Mucosa of descending colon (tissue), 3 donors: ENCODE data around the gene RIMKLB. TPM values are rescaled to one million over a fixed set of nuclear protein-coding genes. Genes with fewer than 3 reads are reported as not detected.
"Not testable (repeated sequence)": the region's sequence is repeated elsewhere in the genome, so short reads cannot be mapped to it uniquely, and the experiment has no call there.

Source experiments
- ATAC-seq: fragments of 200-7000 bp; cut with Tn5 transposase; one replicate; pipeline ENCODE4 v1.9.1; 2020; ENCODE audit warnings: mild to moderate bottlenecking, moderate library complexity
- DNase-seq, 3 donors: peaks; one replicate each; pipeline ENCODE4 v3.0.0-alpha.2; 2020
- H3K36me3 ChIP-seq: fragments of 200-600 bp; one replicate; pipeline ENCODE4 v1.8.0; 2021; ENCODE audit warnings: low read depth, mild to moderate bottlenecking
- H3K4me1 ChIP-seq: fragments of 200-600 bp; one replicate; pipeline ENCODE4 v1.8.0; 2021; ENCODE audit warnings: low read depth, mild to moderate bottlenecking
- H3K4me3 ChIP-seq: fragments of 200-600 bp; one replicate; pipeline ENCODE4 v1.8.0; 2021; ENCODE audit warnings: mild to moderate bottlenecking
- H3K9me3 ChIP-seq: fragments of 200-600 bp; one replicate; pipeline ENCODE4 v1.8.0; 2021; ENCODE audit warnings: mild to moderate bottlenecking
- CTCF ChIP-seq: fragments of 200-600 bp; IDR thresholded peaks from one replicate; pipeline ENCODE4 v1.8.0; 2022; ENCODE audit warnings: antibody characterized with exemption, mild to moderate bottlenecking
- intact Hi-C, 2 donors: fragments of 100-400 bp; cut with DNase I in 1 of 2; cut with micrococcal nuclease in 1 of 2; formaldehyde crosslinking; loops; one replicate each; pipeline versions ENCODE4 v1.11.0 to v1.11.1; 2022; cut with DNase I, micrococcal nuclease
- total RNA-seq, 3 donors: library from RNA; stranded (reverse); fragmentation: NEBNext Ultra II Directional in 2 of 3; extraction: Animal tissue kit (Norgen Biotek cat#: 25700) in 2 of 3; gene quantifications; one replicate each; pipeline versions ENCODE4 v1.2.1 to v1.2.4, GENCODE V29; 2021 to 2023
- donor health status: DM: no; HTN: no; CAD: no; lungs with moderate emphysema.
- donor health status: DM: no; HTN: no; CAD: no.
- donor health status: DM: no; HTN: yes; CAD: no.

The RIMKLB gene
- total RNA-seq, 3 donors from 2014 or later = 3.7 to 30.9 (median 7.6) TPM

DNA sequence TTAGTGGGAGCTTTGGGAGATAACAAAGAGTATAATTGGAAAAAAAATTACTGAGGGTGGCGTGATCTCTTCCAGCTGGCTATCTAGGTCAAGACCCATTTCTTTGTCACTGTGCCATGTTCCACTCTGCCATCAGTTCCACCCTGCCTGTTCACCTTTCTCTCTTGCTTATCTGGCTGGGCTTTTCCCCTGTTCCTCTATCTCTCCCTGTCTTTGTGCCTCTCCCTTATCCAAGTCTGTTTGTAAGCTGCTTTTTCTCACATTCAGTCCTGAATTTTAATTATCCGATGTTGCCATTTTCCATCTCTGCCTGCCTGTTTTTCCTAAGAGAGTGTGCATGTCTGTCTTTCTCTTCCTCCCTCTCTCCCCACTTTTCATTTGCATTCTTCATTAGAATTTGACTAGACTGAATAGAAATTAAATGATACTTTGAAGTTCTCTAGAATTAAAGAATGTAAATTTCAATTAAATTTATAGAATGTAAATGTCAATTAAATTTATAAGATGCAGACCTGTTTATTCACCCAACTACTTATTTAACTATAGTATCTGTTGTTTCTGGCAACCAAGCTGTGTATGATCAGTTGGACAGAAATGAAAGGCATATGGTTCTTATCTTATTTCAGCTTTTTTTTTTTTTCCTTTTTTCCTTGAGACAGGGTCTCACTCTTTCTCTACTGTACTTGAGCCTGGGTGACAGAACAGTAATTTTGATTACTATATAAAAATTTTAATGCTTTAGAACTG lies 83.8 kb downstream of the RIMKLB start:
- Histone ChIP-seq H3K36me3 (no peaks in the 10 kb centered on the region), H3K4me1 (no peaks in the 10 kb centered on the region), H3K9me3 (no peaks in the 10 kb centered on the region), H3K4me3 (no peak overlapping the region)
- TF ChIP-seq CTCF = no peak
- ATAC-seq = no peak
- intact Hi-C loops = no loop called here
- no peak for DNase-seq

DNA sequence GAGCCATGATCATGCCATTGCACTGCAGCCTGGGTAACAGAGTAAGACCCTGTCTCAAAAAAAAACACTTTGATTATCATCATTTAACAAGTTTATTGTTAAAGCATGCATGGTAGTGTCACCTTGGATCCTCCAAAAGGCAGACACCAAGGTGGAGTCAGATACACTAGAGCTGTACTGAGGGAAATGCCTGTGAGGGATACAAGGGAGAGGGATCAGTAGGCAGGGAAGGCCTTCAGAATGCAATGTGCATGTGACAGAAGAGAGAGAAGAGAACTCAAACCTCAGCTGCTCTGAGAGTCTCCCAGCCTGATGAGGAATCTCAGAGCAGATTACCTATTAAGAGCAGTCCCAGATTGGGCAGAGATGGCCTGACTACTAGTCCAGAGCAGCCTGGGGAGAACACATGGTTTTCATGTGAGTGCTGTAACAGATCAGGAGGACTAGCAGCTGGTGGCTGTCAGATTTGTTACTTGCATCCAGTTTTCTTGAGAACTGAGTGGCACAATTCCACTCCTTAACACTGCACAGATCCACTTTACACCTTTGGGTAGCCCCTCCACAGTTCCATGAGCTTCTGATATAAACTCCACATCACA lies 86.6 kb downstream of the RIMKLB start:
- H3K36me3 ChIP-seq = no peaks in the 10 kb centered on the region
- no peaks in the 10 kb centered on the region for H3K4me1 ChIP-seq
- intact Hi-C loops = no loop called here
- ATAC-seq (no peak), DNase-seq (no peak)
- no peaks in the 10 kb centered on the region for H3K9me3 ChIP-seq
- no peak overlapping the region for H3K4me3 ChIP-seq
- TF ChIP-seq CTCF = no peak

- intact Hi-C loops = no loop called here
- no peak for DNase-seq
These were observed 87.7 kb downstream of the RIMKLB start for GRCh38 chr12:8785499-8785898.

DNA sequence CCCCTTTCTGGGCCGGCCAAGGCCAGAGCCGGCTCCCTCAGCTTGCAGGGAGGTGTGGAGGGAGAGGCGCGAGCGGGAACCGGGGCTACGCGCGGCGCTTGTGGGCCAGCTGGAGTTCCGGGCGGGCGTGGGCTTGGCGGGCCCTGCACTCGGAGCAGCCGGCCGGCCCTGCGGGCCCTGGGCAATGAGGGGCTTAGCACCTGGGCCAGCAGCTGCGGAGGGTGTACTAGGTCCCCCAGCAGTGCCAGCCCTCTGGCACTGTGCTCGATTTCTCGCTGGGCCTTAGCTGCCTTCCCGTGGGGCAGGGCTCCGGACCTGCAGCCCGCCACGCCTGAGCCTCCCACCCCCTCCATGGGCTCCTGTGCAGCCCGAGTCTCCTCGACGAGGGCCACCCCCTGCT lies 89.4 kb downstream of the RIMKLB start:
- H3K4me3 ChIP-seq, H3K36me3 ChIP-seq, H3K9me3 ChIP-seq, H3K4me1 ChIP-seq, ATAC-seq, intact Hi-C loops, DNase-seq: not testable (repeated sequence)

More at GRCh38 chr12:8785499-8785898, 87.7 kb downstream of the RIMKLB start:
- Histone ChIP-seq H3K36me3 (no peaks in the 10 kb centered on the region), H3K9me3 (no peaks in the 10 kb centered on the region), H3K4me1 (no peaks in the 10 kb centered on the region), H3K4me3 (no peak overlapping the region)
- no peak for TF ChIP-seq CTCF
- no peak for ATAC-seq

DNA sequence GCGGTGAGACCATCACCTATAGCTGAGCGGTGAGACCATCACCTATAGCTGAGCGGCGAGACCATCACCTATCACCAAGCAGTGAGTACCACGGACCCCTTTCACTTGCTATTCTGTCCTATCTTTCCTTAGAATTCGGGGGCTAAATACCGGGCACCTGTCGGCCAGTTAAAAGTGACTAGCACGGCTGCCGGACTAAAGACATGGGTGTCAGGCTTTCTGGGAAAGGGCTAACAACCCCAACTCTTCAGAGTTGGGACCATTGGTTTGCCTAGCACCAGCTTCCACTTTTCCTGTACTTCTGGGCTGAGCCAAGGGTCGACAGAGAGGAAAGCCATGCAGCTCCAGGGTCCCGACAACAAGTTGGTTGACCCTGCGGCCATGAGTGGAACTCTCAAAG lies 90.9 kb downstream of the RIMKLB start:
- intact Hi-C loops, ATAC-seq, H3K9me3 ChIP-seq, H3K4me1 ChIP-seq, H3K4me3 ChIP-seq, H3K36me3 ChIP-seq, DNase-seq: not testable (repeated sequence)

DNA sequence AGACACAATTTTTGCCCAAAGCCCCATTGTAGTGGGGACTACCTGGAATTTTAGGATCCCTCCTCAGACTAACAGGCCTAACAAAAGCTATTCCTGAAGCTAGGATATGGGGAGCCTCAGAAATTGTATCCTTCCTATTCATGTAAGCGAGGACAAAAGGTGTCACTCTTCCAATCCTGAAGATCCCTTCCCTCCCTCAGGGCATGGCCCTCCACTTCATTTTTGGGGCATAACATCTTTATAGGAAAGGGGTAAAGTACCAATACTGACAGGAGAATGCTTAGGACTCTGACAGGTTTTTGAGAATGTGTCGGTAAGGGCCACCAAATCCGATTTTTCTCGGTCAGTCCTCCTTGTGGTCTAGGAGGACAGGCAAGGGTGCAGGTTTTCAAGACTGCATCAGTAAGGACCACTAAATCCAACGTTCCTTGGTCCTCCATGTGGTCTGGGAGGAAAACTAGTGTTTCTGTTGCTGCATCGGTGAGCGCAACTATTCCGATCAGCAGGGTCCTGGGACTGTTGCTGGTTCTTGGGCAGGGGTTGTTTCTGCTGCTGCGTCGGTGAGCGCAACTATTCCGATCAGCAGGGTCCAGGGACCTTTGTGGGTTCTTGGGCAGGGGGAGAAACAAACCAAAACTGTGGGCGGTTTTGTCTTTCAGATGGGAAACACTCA lies 91.7 kb downstream of the RIMKLB start:
- intact Hi-C loops, H3K9me3 ChIP-seq, H3K4me3 ChIP-seq, H3K36me3 ChIP-seq, ATAC-seq, DNase-seq, H3K4me1 ChIP-seq: not testable (repeated sequence)

GRCh38 chr12:8793226-8793625 lies 95.4 kb downstream of the RIMKLB start:
- DNase-seq, intact Hi-C loops, H3K36me3 ChIP-seq, H3K9me3 ChIP-seq, H3K4me3 ChIP-seq, ATAC-seq, H3K4me1 ChIP-seq: not testable (repeated sequence)

GRCh38 chr12:8794611-8795010 lies 96.8 kb downstream of the RIMKLB start:
- intact Hi-C loops = not testable (repeated sequence)

More at GRCh38 chr12:8794611-8795010, 96.8 kb downstream of the RIMKLB start:
- ATAC-seq, DNase-seq, H3K36me3 ChIP-seq, H3K4me1 ChIP-seq, H3K9me3 ChIP-seq, H3K4me3 ChIP-seq: not testable (repeated sequence)
